Activated CD8-positive, alpha-beta memory T cell treated with anti-CD3 and anti-CD28 coated beads for 36 hours (primary cell): Measurements from ENCODE around the gene MSI2. TPM values are rescaled to one million over a fixed set of nuclear protein-coding genes. Genes with fewer than 3 reads are reported as not detected.

Experiments used
- CTCF ChIA-PET: fragments of 350-600 bp; sonication (Branson Sonifier 250); formaldehyde crosslinking; loops from one replicate; lab custom pipeline; 2021; ENCODE audit warnings: antibody characterized with exemption; lab: Charles Lee
- POLR2A ChIA-PET: fragments of 350-600 bp; sonication (Branson Sonifier 250); formaldehyde crosslinking; loops from one replicate; lab custom pipeline; 2021; ENCODE audit warnings: antibody characterized with exemption; lab: Charles Lee
- total RNA-seq, 2 experiments: library from RNA; stranded (reverse); gene quantifications; one replicate each; pipeline ENCODE4 v1.2.3, GENCODE V29; 2021

MSI2 gene
- total RNA-seq, 2 experiments from 2014 or later, result 56.5 to 59.6 TPM

DNA sequence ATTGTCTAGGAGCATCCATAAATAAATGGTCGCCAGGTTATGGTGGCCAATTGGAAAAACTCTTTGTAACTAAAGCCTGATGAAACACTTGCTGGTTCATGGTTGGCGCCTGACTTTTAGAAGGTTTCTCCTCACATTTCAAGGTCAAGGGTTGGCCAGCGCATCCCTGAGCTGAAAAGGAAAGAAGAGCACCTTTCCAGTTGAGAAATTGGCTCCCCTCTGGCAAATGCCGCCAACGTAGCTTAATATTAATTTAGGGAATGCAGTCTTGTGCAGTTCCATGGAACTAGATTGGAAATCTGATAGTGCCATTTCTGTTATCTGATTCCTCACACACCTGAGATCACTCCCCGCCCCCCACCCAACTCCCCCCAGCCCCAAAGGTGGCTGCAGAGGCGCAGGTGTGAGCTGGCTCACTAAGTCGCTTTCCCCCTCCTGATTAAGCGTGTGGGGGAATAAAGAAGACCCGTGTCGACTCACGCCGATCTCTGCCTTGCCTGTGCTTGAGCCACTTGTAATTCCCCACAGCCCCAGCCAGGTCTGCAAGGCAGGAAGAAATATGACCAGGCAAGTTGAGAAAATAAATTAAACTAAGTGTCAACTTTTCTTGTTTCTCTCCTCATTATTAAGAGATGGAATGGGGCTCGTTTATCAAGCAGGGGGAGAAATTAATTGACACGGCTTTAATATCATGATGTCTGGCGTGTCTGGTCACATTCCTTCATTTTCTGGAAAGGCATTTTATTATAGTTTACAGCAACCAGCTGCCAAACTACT, 331.1 kb downstream of the MSI2 start:
- POLR2A ChIA-PET, result no interaction called here
- CTCF ChIA-PET, result interaction anchor here (0.7 kb wide), 2 partner anchors 84 to 1162 kb away, joined by 3 read pairs; no protein-coding TSS in a partner anchor

DNA sequence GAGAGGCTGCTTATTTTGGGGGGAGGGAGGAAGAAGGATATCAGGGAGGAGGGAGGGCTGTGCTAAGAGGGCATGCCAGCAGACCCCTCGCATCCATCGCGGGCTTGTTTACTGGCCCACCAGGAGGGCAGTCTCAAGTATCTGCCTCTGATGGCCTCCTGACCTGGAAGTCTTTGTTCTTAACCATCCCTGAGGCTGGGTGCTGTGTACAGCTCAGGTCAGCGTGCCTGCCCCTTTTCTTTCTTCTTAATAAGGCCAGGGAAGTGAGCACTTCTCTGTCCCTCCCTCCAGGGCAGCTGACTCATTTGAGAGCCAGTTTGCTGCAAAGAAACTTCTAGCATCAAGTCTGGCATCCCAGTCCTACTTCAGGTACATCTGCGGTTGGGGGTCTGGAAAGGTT, 331.8 kb downstream of the MSI2 start:
- ChIA-PET CTCF (interaction anchor here (0.7 kb wide), 1 partner anchor 84 kb away, joined by 3 read pairs; no protein-coding TSS in a partner anchor), POLR2A (no interaction called here)

DNA sequence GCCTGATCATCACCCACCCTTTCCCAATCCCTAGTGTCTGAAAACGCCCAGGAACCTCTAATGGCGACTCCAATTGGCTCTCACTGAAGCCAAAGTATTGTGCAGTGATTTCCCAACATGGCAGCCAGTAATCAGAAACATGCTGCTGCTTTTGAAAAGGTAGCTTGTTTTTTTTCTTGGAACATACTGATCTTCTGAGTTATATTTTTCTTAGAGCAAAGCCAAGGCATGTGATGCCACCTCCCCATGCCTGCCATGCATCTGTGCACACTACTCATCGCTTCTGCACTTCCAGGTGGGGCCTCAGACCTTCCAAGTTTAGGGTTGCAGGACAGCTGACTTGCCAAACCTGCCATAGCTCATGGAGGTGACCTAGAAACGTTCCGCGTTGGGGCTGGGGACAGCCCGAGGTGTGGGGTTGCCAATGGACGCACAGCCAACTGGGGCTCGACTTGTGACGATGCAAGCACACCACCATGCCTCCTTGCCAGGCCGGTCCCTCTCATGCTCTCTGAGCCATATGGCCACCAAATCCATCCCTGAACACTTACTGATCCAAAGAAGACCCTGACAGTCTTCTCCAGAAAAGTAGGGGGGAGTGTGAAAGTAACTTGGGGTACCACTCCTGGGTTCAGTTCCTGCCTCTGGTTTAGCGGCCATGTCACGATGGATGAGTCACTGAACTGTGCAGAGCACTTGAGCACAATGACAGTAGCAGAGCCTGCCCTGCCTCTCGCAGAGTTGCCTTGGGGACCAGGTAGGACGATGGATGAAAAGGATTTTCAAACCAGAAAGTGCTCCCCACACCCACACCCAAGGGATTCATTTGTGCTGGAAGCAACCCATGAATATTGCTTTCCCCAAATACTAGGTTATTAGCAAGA, 333.1 kb downstream of the MSI2 start:
- POLR2A ChIA-PET, result no interaction called here

DNA sequence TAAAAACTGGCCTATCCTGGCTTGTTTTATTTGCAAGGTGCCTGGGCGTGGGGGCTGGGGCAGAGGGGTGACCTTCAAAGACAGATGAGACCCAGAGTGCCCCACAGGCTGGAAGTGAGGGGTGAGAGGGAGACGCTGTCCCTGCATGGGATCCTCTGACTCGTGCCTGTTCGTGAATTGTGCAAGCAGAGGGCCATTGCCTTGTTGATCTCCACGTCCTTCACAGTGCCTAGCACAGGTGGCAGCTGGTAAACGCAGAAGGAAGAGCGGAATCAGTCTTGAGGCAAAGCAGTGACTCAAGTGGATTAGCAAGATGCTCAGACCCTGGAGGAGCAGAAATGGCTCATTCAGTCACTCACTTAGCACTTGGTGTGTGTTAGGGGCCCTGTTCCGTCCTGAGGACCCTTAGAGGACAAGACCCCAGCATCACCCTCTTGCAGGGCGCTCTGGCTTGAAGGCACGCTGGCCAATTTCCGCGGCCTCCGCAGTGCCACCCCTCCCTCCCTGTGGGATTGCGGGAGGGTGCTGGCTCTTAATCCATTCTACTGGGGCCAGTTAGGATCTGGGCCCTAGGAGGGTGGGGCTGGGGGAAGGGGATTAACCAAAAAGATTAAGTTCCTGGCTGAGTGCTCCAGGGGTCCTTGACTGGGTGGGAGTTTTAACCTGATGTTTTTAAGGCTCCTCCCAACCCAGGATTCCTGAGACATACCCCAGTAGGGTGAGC, 337.6 kb downstream of the MSI2 start:
- ChIA-PET POLR2A (no interaction called here), CTCF (interaction anchor here (0.6 kb wide), 1 partner anchor 149 kb away, joined by 3 read pairs; no protein-coding TSS in a partner anchor)

More for the DNA sequence above, 333.1 kb downstream of the MSI2 start:
- CTCF ChIA-PET, result no interaction called here

DNA sequence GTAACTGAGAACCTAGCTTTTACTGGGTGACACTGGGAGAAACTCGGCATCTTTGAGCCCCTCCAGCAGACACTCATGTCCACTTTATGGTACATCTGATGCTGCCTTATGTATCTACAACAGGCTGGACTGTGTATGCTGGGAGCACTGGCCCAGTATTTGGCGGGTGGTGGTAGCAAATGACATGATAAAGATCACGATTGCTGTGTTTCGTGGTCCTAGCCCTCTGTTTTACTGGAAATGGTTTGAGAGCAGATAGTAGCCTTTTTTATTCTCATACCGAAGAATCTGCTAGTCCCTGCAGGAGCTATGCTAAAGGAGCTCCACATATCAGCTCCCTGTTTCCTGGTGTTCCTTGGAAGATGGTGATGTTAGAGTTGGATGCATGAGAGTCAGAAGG, 338.4 kb downstream of the MSI2 start:
- POLR2A ChIA-PET, result no interaction called here
- CTCF ChIA-PET, result interaction anchor here (0.7 kb wide), 1 partner anchor 94 kb away, joined by 3 read pairs; no protein-coding TSS in a partner anchor

DNA sequence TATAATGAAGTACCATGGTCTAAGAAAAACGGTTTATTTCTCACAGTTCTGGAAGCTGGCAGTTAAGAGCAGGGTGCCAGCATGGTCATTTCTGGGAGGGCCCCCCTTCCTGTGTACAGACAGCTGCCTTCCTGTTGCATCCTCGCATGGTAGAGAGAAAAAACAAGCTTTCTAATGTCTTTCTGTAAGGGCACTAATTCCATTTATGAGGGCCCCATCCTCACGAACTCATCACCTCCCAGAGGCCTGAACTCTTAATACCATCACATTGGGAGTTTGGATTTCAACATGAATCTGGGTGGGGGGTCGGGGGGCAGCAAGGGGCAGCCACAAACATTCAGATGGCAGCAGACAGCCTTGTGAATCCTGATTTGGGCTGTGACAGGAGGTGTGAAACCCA, 339.1 kb downstream of the MSI2 start:
- POLR2A ChIA-PET, result no interaction called here

DNA sequence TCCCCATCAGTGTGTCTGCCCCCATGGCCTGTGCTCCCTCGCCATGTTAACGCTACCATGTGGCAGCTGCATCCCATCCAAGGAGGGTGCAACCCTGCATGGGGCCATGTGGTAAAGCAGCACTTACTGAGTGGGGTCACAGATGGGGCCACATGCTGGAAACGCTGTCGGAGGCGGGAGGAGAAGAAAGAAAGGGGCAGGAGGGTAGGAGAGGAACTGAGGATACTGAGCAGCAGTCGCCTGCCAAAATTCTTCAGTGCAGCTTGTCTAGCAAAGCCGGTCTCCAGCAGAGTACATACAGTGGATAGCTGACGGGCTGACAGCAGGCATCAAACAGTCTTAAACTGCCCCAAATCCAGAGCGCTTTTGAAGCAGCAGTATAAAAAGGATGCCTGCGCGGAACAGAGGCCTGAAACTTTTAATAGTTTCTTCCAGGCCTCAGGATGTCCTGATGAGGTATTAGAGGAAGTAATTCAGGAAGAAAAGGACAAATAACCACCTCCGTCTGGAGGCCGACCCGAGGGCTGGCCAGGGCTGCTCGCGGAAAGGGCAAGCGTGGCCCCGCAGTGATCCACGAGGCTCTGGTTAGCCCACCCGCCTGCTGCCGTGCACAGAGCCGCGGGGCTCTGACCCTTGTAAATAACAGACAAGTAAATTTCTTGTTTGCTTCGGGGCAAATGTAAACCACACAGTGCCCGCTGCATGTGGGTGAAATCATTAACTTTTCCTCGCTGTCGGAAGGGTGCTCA, 339.8 kb downstream of the MSI2 start:
- POLR2A ChIA-PET, result no interaction called here

More for the DNA sequence above, 339.1 kb downstream of the MSI2 start:
- CTCF ChIA-PET, result interaction anchor here (0.7 to 0.9 kb wide), 3 partner anchors 76 to 152 kb away, joined by 3 read pairs; no protein-coding TSS in a partner anchor

DNA sequence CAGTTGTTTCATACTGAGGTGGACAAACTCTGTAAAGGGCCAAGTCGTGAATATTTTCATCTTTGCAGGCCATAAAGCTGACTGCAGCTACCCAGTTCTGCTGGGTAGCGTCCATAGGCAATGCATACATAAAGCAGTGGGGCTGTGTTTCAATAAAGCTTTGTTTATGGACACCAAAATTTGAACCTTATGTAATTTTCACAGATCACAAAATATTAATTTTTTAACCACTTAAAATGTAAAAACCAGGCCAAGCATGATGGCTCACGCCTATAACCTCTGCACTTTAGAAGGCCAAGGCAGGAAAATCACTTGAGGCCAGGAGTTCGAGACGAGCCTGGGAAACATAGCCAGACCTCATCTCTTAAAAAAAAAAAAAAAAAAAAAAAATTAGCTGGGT, 340.8 kb downstream of the MSI2 start:
- ChIA-PET POLR2A (no interaction called here), CTCF (interaction anchor here (0.9 to 5.8 kb wide), 7 partner anchors 9 to 354 kb away, joined by 3 to 38 read pairs (median 4); no protein-coding TSS in a partner anchor)

More for the DNA sequence above, 339.8 kb downstream of the MSI2 start:
- CTCF ChIA-PET, result interaction anchor here (0.7 to 0.9 kb wide), 2 partner anchors 76 to 152 kb away, joined by 3 read pairs; no protein-coding TSS in a partner anchor

DNA sequence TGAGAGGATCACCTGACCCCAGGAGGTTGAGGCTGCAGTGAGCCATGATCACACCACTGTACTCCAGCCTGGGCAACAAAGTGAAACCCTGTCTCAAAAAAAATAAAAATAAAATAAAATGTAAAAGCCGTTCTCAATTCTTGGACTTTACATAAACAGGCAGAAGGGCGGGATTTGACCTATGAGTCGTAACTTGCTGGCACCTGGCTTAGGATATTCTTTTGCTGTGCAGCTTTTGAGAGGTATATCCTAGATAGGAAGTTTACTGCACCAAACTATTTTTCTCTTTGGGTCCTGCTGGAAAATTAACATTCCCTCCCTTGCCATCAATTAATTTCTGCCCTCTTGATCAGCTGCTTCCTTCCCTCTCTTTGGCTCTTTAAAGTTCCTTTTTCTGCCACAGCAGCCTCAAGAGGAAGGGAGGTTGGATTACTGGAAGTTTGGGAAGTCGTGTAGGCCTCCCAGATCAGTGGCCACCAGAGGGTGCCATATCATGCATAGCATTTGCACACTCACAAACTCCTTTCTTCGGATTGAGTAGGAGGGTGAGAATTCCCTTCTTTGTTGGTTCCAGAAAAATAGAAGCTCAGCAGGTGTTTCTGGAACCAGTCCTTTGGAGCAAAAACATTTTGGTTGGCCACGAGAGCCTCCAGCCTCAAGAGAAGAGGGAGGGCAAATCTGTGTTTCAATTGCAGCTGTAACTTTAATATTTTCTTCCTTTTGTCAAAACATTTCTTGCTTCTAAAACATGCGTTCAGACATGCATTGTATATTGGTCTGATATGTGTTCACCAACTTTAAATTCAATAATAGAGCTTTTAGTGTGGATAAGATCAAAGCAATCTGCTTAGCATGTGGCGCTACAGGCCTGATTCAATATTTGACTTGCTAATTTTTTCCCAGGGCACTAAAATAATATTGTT, 341.5 kb downstream of the MSI2 start:
- ChIA-PET CTCF (interaction anchor here (0.7 to 5.8 kb wide), 12 partner anchors 8 to 355 kb away, joined by 3 to 38 read pairs (median 3); no protein-coding TSS in a partner anchor), POLR2A (interaction anchor here (0.5 kb wide), 1 partner anchor 620 kb away, joined by 3 read pairs; the partner anchor contains the start of gene SCPEP1)

DNA sequence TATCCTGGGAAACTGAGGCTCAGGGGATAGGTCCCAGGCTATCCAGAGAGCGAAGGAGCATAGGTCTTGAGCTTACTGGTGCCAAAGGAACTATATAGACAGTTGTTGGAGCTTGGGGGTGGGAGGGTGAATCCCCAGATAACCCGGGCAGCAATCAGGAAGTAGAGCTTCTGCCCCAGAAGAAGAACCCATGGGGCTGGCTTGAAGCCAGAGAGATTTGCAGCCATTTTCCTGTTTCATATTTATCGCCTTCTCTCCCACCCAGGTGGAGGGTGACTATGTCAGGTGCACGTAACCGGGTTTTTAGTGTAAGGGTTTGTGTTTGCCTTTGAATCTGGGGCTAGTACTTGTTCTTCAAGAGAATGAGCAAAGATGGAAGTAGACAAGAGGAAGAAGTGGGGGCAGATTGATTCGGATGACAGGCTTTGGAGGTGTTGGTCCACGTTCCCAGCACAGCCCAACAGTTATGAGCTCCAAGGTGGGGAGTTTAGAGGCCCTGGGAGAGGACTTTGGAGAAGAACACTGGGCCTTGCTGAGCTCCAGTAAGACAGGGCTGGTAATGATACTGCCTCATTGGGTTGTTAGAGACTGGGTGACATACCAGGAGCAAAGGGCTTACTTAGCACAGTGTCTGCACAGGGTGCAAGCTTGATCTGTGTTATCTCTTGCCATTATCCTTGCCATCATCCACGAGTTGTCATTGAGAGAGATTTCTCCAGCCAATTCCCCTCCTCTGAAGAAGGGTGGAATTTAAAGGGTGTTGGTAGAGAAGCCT, 343.1 kb downstream of the MSI2 start:
- ChIA-PET CTCF (interaction anchor here (1.7 to 5.8 kb wide), 3 partner anchors 14 to 357 kb away, joined by 3 to 38 read pairs (median 17); no protein-coding TSS in a partner anchor), POLR2A (interaction anchor here (0.5 kb wide), 1 partner anchor 181 kb away, joined by 7 read pairs; no protein-coding TSS in a partner anchor)

DNA sequence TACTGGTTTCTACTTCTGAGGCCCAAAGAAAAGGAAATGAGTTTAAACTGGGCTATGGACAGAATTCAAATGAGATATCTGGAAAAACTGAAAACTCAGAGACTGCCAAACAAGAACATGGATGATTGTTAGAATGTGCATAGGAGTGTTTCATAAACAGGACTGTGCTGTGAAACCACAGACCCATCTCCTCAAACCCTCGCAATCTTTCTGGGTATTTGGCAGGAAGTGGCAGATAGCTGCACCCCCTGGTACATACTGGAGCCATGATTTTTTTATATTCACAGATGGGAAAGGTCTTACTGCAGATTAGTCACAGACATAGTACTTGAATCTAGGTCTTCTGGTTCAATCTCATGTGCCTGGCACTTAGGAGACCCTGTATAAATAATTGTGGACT, 343.8 kb downstream of the MSI2 start:
- ChIA-PET CTCF (interaction anchor here (4.1 to 5.8 kb wide), 2 partner anchors 71 to 357 kb away, joined by 17 to 38 read pairs; no protein-coding TSS in a partner anchor), POLR2A (interaction anchor here (0.5 to 1.3 kb wide), 2 partner anchors 145 to 181 kb away, joined by 4 to 7 read pairs; no protein-coding TSS in a partner anchor)

DNA sequence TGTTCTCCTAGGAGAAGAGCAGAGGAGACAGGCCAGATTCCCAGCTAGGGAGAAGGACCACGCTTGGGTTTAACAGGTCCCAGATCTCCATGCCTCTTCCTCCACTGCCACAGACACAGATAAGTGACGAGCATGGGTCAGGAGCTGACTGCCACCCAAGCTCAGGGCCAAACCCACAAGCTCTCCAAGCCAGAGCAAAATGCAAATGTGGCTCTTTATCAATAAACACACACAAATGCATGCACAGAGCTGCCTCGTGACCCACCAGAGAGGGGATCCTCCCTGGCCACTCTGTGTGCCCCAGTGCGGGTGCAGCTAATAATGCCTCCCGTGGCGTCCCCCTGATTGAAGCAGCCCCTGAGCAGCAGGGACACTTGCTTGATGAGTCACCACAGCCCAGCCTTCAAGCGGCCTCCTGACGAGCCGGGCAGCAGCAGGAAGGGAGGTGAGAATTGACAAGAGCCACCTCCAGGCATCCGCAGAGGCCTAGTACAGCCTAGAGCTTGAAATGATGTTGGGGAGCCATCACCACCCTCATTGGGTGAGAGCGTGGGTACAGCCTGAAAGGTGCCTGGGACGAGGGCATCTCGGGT, 344.9 kb downstream of the MSI2 start:
- ChIA-PET POLR2A (interaction anchor here (0.7 to 1.3 kb wide), 2 partner anchors 146 to 160 kb away, joined by 3 to 4 read pairs; no protein-coding TSS in a partner anchor), CTCF (interaction anchor here (4.1 to 5.8 kb wide), 2 partner anchors 69 to 359 kb away, joined by 17 to 38 read pairs; no protein-coding TSS in a partner anchor)

DNA sequence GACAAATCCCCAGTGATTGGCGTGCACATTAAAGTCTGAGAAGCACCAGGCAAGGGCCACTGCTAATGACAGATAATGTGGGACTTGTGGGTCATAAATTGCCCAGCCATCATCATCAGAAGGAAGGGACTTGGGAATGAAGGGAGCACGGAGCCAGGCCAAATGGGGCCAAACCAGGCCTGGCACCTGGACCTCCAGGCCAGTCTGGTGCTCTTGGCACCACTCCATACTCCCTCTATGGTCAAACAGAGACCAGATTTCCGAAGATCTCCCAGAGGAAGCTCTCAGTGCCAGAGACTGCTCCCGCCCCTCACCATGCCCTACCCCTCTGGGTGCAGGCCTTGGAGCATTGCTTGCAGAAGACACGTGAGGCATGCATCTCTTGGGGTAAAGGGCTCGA, 346.6 kb downstream of the MSI2 start:
- POLR2A ChIA-PET, result no interaction called here
- CTCF ChIA-PET, result interaction anchor here (1.2 kb wide), 1 partner anchor 69 kb away, joined by 7 read pairs; no protein-coding TSS in a partner anchor

DNA sequence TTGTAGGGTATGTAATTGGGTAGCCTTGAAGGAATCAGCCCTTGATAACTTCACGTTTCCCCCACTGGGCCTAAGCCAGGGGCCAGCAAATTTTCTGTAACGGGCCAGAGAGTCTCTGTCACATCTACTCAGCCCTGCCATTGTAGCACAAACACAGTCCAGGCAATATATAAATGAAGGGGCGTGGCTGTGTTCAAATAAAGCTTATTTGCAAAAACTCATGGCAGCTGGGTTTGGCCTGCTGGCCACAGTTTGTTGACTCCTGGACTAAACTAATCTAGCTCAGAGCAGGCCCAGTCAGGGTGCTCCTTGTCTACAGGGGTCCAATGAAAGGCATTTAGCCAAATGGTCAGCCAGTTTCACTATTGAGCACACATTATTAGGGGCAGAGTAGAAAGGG, 347.2 kb downstream of the MSI2 start:
- POLR2A ChIA-PET, result no interaction called here
- CTCF ChIA-PET, result interaction anchor here (1.2 kb wide), 1 partner anchor 68 kb away, joined by 7 read pairs; no protein-coding TSS in a partner anchor

DNA sequence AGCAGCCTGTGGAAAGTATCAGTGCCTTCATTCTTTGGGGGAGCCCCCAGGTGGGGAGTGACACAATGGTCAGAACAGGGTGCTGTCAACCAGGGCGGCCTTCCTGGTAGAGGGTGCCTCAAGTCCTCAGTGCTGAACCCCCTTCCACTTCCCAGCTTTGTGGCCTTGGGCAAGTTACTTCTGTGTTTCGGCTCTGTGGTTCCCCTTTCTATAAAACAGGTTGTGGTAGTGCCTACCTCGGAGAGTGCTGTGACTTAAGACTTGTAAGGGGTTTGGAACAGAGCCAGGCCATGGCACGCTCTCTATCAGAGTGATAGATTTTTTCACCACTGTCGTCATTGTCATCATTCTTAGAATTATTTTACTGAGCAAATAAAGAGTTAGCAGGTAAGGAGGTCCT, 347.7 kb downstream of the MSI2 start:
- CTCF ChIA-PET, result interaction anchor here (0.7 to 2.5 kb wide), 2 partner anchors 68 to 643 kb away, joined by 3 to 11 read pairs; partner anchors contain the start of gene COIL
- POLR2A ChIA-PET, result no interaction called here
